Endothelial cell of umbilical vein (primary cell): ENCODE data around the gene SLC25A29. TPM values are rescaled to one million over a fixed set of nuclear protein-coding genes. Genes with fewer than 3 reads are reported as not detected.

Source experiments
- BruUV-seq: library from RNA; stranded (reverse); fragments of 400-500 nt; replicated peaks from 2 replicates; lab custom pipeline; 2021; lab: Mats Ljungman, UMichigan
- CTCF ChIA-PET: fragments of 300-600, 350-600 bp; sonication (Branson Sonifier 250); formaldehyde crosslinking; loops from one replicate; lab custom pipeline; 2021; ENCODE audit warnings: antibody characterized with exemption, inconsistent platforms; lab: Charles Lee
- POLR2A ChIA-PET: fragments of 300-600, 350-600 bp; sonication (Branson Sonifier 250); formaldehyde crosslinking; loops from one replicate; lab custom pipeline; 2021; ENCODE audit warnings: antibody characterized with exemption, inconsistent platforms; lab: Charles Lee
- DNase-seq: peaks from one replicate; pipeline ENCODE4 v3.0.0-alpha.2; 2011; ENCODE audit warnings: low read depth, low spot score
- FAIRE-seq: peaks from 2 replicates; lab custom pipeline; 2011; peaks lifted over from hg19 to GRCh38; lab: Jason Lieb, UNC
- H2AFZ ChIP-seq: 2 replicates; pipeline ENCODE4 v1.6.0; 2012; ENCODE audit warnings: low read depth, low read length, control low read depth, inconsistent platforms
- H3K27ac ChIP-seq: 2 replicates; pipeline ENCODE4 v1.5.1; 2011; ENCODE audit warnings: low read depth, mild to moderate bottlenecking, control low read depth, low read length, moderate library complexity; ENCODE audit not compliant: insufficient read depth
- H3K27me3 ChIP-seq, 2 experiments: 2 replicates each; pipeline versions ENCODE4 v1.6.0 to v1.6.1; 2011; ENCODE audit warnings: low read length in 2 of 2, mixed read lengths in 1 of 2; ENCODE audit not compliant: control insufficient read depth in 2 of 2, insufficient read depth in 2 of 2
- H3K36me3 ChIP-seq, 2 experiments: 2 replicates in 1 of 2; 3 replicates in 1 of 2; pipeline ENCODE4 v1.5.1; 2011; ENCODE audit warnings: low read length in 2 of 2, mild to moderate bottlenecking in 1 of 2, moderate library complexity in 1 of 2; ENCODE audit not compliant: control insufficient read depth in 2 of 2, insufficient read depth in 2 of 2; ENCODE audit errors: extremely low read depth in 1 of 2
- H3K4me1 ChIP-seq: 3 replicates; pipeline ENCODE4 v1.5.1; 2011; ENCODE audit warnings: mild to moderate bottlenecking, low read length; ENCODE audit not compliant: control insufficient read depth, insufficient read depth; ENCODE audit errors: extremely low read depth
- H3K4me2 ChIP-seq: 2 replicates; pipeline ENCODE4 v1.6.1; 2011; ENCODE audit warnings: low read length, control low read depth, mixed read lengths; ENCODE audit not compliant: insufficient read depth
- H3K4me3 ChIP-seq, 3 experiments: fragments of 200-600 bp in 1 of 3; sonication (generic), shearing (Covaris generic) in 1 of 3; replicated peaks in 1 of 3; 2 replicates each; pipeline ENCODE4 v1.5.1; 2011 to 2016; ENCODE audit warnings: control low read depth in 3 of 3, low read length in 3 of 3, mild to moderate bottlenecking in 2 of 3, inconsistent platforms in 1 of 3, low read depth in 1 of 3, moderate library complexity in 1 of 3; ENCODE audit not compliant: insufficient read depth in 1 of 3
- H3K79me2 ChIP-seq: 2 replicates; pipeline ENCODE4 v1.6.0; 2012; ENCODE audit warnings: low read length, inconsistent platforms; ENCODE audit not compliant: control insufficient read depth, insufficient read depth
- H3K9ac ChIP-seq: replicated peaks from 2 replicates; pipeline ENCODE3; 2011; ENCODE audit warnings: low read length, control low read depth; ENCODE audit not compliant: insufficient read depth; ENCODE audit errors: extremely low read depth
- H3K9me1 ChIP-seq: replicated peaks from 3 replicates; pipeline ENCODE4 v1.6.0; 2011; ENCODE audit warnings: mild to moderate bottlenecking, low read length; ENCODE audit not compliant: control insufficient read depth, insufficient read depth; ENCODE audit errors: extremely low read depth
- H3K9me3 ChIP-seq: replicated peaks from 2 replicates; pipeline ENCODE4 v1.5.1; 2012; ENCODE audit warnings: low read length, inconsistent platforms; ENCODE audit not compliant: control insufficient read depth, insufficient read depth
- H4K20me1 ChIP-seq: replicated peaks from 2 replicates; pipeline ENCODE3; 2011; ENCODE audit warnings: mild to moderate bottlenecking, low read length; ENCODE audit not compliant: control insufficient read depth, insufficient read depth; ENCODE audit errors: extremely low read depth
- EZH2 ChIP-seq: IDR thresholded peaks from 2 replicates; pipeline ENCODE4 v1.6.1; 2012; ENCODE audit warnings: borderline replicate concordance, low read depth, mild to moderate bottlenecking, moderate library complexity, low read length, inconsistent platforms; ENCODE audit not compliant: severe bottlenecking
- FOS ChIP-seq: IDR thresholded peaks from 2 replicates; pipeline ENCODE4 v1.6.1; 2011; ENCODE audit warnings: mild to moderate bottlenecking, low read length, moderate library complexity, borderline replicate concordance; ENCODE audit not compliant: insufficient read depth
- GATA2 ChIP-seq: IDR thresholded peaks from 2 replicates; pipeline ENCODE4 v1.7.0; 2011; ENCODE audit warnings: low read depth, mild to moderate bottlenecking, moderate library complexity, mixed read lengths, low read length; ENCODE audit not compliant: insufficient read length, insufficient read depth
- POLR2A ChIP-seq: IDR thresholded peaks from 2 replicates; pipeline ENCODE4 v1.6.1; 2012; ENCODE audit warnings: low read depth, mild to moderate bottlenecking, control low read depth, low read length
- POLR2AphosphoS5 ChIP-seq: IDR thresholded peaks from 2 replicates; pipeline ENCODE4 v1.6.1; 2012; ENCODE audit warnings: low read depth, mild to moderate bottlenecking, control low read depth, low read length, moderate library complexity; ENCODE audit not compliant: insufficient read depth
- dilution Hi-C: fragments of 300-500 bp; cut with MboI; formaldehyde crosslinking; loops from one replicate; pipeline ENCODE4 v1.15.0; 2019; ENCODE audit warnings: low sequenced_read_pairs; ENCODE audit not compliant: extremely low pct_ligation_motif_present
- intact Hi-C: fragments of 100-400 bp; cut with micrococcal nuclease; formaldehyde crosslinking; loops from one replicate; pipeline ENCODE4 v1.10.0; 2022
- polyA plus RNA-seq, 4 experiments: library from polyadenylated mRNA; depleted of rRNA in 3 of 4; stranded (reverse) in 3 of 4; unstranded in 1 of 4; fragments of >200 nt; gene quantifications; 2 replicates each; pipeline versions ENCODE4 v1.2.1 to v1.2.3, GENCODE V29; 2011 to 2012; ENCODE audit warnings: missing spikeins in 1 of 4
- total RNA-seq: library from RNA; stranded (reverse); gene quantifications from 2 replicates; pipeline ENCODE4 v1.2.3, GENCODE V29; 2021
- TF ChIP-seq, protein P1 (sequence below), 2 donors: IDR thresholded peaks; 1 replicate in 1 of 2; 2 replicates in 1 of 2; pipeline ENCODE4 v1.5.1; 2011; ENCODE audit warnings: low read length in 2 of 2, mild to moderate bottlenecking in 2 of 2, moderate library complexity in 2 of 2, control low read depth in 1 of 2, inconsistent platforms in 1 of 2, low read depth in 1 of 2; ENCODE audit not compliant: insufficient read depth in 1 of 2; ENCODE audit errors: extremely low read depth in 1 of 2
- TF ChIP-seq, protein P2 (sequence below): IDR thresholded peaks from 2 replicates; pipeline ENCODE4 v1.6.1; 2011; ENCODE audit not compliant: insufficient read depth, insufficient read length

SLC25A29 gene
- total and polyA plus RNA-seq, 2 donors (not counting 3 experiments of a cell fraction or from before 2014, with no cell fraction given): 132 to 154 TPM

- H3K9me1 ChIP-seq: no peaks in the 10 kb centered on the region
- no peak for FAIRE-seq
Measured at GRCh38 chr14:100320157-100320856, 14.1 kb upstream of the SLC25A29 start.

More at GRCh38 chr14:100320157-100320856, 14.1 kb upstream of the SLC25A29 start:
- H4K20me1 ChIP-seq: no peaks in the 10 kb centered on the region
- H3K36me3 ChIP-seq: no peaks in the 10 kb centered on the region
- no peak overlapping the region for H3K4me3 ChIP-seq
- no peak for DNase-seq
- intact Hi-C loops (no loop called here), dilution Hi-C loops (no loop called here)
- H3K27ac ChIP-seq: no peak overlapping the region
- H3K9ac ChIP-seq: no peak overlapping the region
- no peaks in the 10 kb centered on the region for H3K4me1 ChIP-seq
- no peaks in the 10 kb centered on the region for H3K9me3 ChIP-seq
- H3K4me2 ChIP-seq: no peak overlapping the region
- CTCF ChIA-PET: interaction anchor here (1.3 kb wide), 1 partner anchor 212 kb away, joined by 3 read pairs; no protein-coding TSS in a partner anchor
- H3K27me3 ChIP-seq: no peaks in the 10 kb centered on the region
- no TSS peak for BruUV-seq
- no peaks in the 10 kb centered on the region for H3K79me2 ChIP-seq
- no peak overlapping the region for H2AFZ ChIP-seq
- POLR2A ChIA-PET: no interaction called here
- TF ChIP-seq, protein P1, sequence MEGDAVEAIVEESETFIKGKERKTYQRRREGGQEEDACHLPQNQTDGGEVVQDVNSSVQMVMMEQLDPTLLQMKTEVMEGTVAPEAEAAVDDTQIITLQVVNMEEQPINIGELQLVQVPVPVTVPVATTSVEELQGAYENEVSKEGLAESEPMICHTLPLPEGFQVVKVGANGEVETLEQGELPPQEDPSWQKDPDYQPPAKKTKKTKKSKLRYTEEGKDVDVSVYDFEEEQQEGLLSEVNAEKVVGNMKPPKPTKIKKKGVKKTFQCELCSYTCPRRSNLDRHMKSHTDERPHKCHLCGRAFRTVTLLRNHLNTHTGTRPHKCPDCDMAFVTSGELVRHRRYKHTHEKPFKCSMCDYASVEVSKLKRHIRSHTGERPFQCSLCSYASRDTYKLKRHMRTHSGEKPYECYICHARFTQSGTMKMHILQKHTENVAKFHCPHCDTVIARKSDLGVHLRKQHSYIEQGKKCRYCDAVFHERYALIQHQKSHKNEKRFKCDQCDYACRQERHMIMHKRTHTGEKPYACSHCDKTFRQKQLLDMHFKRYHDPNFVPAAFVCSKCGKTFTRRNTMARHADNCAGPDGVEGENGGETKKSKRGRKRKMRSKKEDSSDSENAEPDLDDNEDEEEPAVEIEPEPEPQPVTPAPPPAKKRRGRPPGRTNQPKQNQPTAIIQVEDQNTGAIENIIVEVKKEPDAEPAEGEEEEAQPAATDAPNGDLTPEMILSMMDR (IDR thresholded peaks at IDR 0.05; ENCODE audit: extremely low read depth in 1 of 2, insufficient read depth in 1 of 2, low read depth in 1 of 2, low read length in 2 of 2): no peak
- TF ChIP-seq POLR2AphosphoS5 (no peak), EZH2 (no peak), POLR2A (no peak), GATA2 (no peak), FOS (no peak)
- TF ChIP-seq, protein P2, sequence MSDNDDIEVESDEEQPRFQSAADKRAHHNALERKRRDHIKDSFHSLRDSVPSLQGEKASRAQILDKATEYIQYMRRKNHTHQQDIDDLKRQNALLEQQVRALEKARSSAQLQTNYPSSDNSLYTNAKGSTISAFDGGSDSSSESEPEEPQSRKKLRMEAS: no peak
